Mucosa of rectum (tissue), 2 donors: ENCODE data around the gene INPP5D.
A peak's percentile ranks its signal among the peaks of the same experiment; 100 is the strongest.
"Not testable (repeated sequence)": the region's sequence is repeated elsewhere in the genome, so short reads cannot be mapped to it uniquely, and the experiment has no call there.

Experiments
- H3K27ac ChIP-seq, 2 donors: one replicate each; pipeline ENCODE4 v1.7.0; 2013; ENCODE audit warnings: inconsistent platforms in 2 of 2, low read depth in 2 of 2, low read length in 2 of 2
- H3K27me3 ChIP-seq, 2 donors: one replicate each; pipeline ENCODE4 v1.7.0; 2013; ENCODE audit warnings: low read length in 2 of 2; ENCODE audit not compliant: control insufficient read depth in 2 of 2, insufficient read depth in 2 of 2
- H3K36me3 ChIP-seq, 2 donors: one replicate each; pipeline ENCODE4 v1.7.0; 2013; ENCODE audit warnings: low read length in 2 of 2; ENCODE audit not compliant: control insufficient read depth in 2 of 2, insufficient read depth in 2 of 2
- H3K4me1 ChIP-seq, 2 donors: one replicate each; pipeline ENCODE4 v1.7.0; 2013; ENCODE audit warnings: low read length in 2 of 2, mild to moderate bottlenecking in 1 of 2; ENCODE audit not compliant: control insufficient read depth in 2 of 2, insufficient read depth in 2 of 2
- H3K4me3 ChIP-seq, 2 donors: one replicate each; pipeline ENCODE4 v1.7.0; 2013; ENCODE audit warnings: low read length in 2 of 2
- H3K9ac ChIP-seq, 2 donors: one replicate each; pipeline ENCODE4 v1.7.0; 2013; ENCODE audit warnings: low read length in 2 of 2, low read depth in 1 of 2, mild to moderate bottlenecking in 1 of 2
- H3K9me3 ChIP-seq, 2 donors: one replicate each; pipeline ENCODE4 v1.7.0; 2013; ENCODE audit warnings: low read length in 2 of 2; ENCODE audit not compliant: control insufficient read depth in 2 of 2
- donor health status: healthy.
- donor health status: Normal muscosa, but diverticular disease.

The INPP5D gene

DNA sequence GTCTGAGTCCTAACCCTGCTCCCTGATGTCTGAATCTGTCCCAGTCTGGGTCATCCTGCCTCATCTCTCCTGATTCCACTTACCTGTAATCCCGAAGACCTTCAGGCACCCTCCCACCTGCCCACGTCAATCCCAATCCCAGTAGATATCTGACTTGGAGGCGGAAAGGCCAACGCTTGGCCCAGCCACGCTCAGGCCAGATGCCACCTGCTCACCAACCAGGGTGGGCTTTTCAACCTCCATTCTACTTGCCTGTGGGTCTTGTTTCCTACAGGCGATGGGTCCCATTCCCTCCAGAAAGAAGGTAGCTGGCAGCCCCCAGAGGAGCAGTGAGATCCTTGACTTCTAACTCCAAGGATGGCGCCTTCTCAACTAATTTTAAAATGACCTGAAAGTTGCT is 59.7 kb downstream of the INPP5D start:
- no peak overlapping the region for H3K4me3 ChIP-seq
- no peaks in the 10 kb centered on the region for H3K9me3 ChIP-seq
- H3K27ac ChIP-seq, result no peak overlapping the region
- H3K4me1 ChIP-seq, result peaks cover 3 to 5% of the 10 kb centered on the region in 2 donors
- no peak overlapping the region for H3K9ac ChIP-seq
- H3K36me3 ChIP-seq, result peaks cover 0 to 6% of the 10 kb centered on the region in 2 donors
- H3K27me3 ChIP-seq, result no peaks in the 10 kb centered on the region

DNA sequence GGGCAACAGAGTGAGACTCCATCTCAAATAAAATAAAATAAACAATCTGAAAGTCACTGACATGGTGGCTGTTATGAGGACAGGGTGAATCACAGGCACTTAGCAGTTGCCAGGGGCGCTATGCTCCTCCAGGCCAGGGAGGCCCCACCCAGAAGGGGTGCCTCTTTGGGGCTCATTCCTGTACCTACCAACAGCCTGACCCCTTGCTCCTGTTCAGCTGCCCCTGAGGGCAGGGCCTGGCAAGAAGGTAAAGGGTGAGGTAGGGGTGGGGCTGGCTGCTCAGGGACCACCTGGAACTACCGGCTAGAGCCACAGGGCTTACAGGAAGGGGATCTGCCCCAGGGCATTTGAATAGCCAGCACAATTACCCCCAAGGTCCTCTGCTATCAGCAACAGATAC is 60.3 kb downstream of the INPP5D start:
- H3K27me3 ChIP-seq, result no peaks in the 10 kb centered on the region
- peaks cover 3 to 5% of the 10 kb centered on the region in 2 donors for H3K4me1 ChIP-seq
- H3K4me3 ChIP-seq, result no peak overlapping the region
- peaks cover 0 to 6% of the 10 kb centered on the region in 2 donors for H3K36me3 ChIP-seq
- H3K27ac ChIP-seq, result no peak overlapping the region
- H3K9ac ChIP-seq, result no peak overlapping the region
- H3K9me3 ChIP-seq, result no peaks in the 10 kb centered on the region

DNA sequence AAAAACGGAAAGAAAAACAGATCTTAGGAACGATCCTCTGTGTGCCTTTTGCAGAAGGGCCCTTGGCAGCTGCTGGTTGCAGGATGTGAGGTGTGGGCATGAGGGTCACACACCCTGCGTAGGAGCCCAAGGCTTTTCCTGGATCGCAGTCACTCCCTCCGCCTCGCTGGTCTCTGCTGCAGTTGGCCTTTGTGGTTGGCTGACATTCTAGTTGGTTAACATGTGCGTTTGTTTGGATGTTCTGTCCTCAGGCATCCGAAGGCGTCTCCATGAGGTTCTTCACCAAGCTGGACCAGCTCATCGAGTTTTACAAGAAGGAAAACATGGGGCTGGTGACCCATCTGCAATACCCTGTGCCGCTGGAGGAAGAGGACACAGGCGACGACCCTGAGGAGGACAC is 61.7 kb downstream of the INPP5D start:
- Histone ChIP-seq H3K9me3 (no peaks in the 10 kb centered on the region), H3K36me3 (peaks cover 0 to 9% of the 10 kb centered on the region in 2 donors), H3K4me3 (no peak overlapping the region), H3K9ac (no peak overlapping the region), H3K4me1 (peaks cover 3 to 5% of the 10 kb centered on the region in 2 donors), H3K27me3 (no peaks in the 10 kb centered on the region), H3K27ac (no peak overlapping the region)

DNA sequence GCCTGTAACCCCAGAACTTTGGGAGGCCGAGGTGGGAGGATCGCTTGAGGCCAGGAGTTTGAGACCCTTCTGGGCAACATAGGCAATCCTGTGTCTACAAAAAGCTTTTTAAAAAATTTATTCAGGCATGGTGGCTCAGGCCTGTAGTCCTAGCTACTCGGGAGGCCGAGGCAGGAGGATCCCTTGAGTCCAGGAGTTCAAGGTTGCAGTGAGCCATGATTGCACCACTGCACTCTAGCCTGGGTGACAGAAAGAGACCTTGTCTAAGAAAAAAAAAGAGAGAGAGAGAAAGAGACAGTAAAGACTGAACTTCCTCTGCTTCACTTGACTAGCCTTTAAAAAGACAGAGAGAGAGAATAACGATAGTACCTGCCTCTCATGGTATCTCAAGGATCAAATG is 62.4 kb downstream of the INPP5D start:
- Histone ChIP-seq H3K36me3 (peaks cover 0 to 9% of the 10 kb centered on the region in 2 donors), H3K27ac (no peak overlapping the region), H3K4me1 (peaks cover 0 to 2% of the 10 kb centered on the region in 2 donors), H3K4me3 (no peak overlapping the region), H3K27me3 (no peaks in the 10 kb centered on the region), H3K9me3 (no peaks in the 10 kb centered on the region), H3K9ac (no peak overlapping the region)

DNA sequence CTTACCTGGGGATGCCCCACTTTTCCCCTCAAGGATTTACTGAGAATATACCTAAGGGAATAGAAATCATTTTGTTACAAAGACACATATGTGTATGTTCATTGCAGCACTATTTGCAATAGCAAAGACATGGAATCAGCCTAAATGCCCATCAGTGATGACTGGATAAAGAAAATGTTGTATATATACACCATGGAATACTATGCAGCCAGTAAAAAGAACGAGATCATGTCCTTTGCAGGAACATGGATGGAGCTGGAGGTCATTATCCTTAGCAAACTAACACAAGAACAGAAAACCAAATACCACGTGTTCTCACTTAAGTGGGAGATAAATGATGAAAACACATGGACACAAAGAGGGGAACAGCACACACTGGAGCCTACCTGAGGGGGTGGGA is 63.4 kb downstream of the INPP5D start:
- not testable (repeated sequence) for H3K9ac ChIP-seq, H3K4me3 ChIP-seq, H3K9me3 ChIP-seq, H3K27ac ChIP-seq, H3K27me3 ChIP-seq, H3K4me1 ChIP-seq, H3K36me3 ChIP-seq

DNA sequence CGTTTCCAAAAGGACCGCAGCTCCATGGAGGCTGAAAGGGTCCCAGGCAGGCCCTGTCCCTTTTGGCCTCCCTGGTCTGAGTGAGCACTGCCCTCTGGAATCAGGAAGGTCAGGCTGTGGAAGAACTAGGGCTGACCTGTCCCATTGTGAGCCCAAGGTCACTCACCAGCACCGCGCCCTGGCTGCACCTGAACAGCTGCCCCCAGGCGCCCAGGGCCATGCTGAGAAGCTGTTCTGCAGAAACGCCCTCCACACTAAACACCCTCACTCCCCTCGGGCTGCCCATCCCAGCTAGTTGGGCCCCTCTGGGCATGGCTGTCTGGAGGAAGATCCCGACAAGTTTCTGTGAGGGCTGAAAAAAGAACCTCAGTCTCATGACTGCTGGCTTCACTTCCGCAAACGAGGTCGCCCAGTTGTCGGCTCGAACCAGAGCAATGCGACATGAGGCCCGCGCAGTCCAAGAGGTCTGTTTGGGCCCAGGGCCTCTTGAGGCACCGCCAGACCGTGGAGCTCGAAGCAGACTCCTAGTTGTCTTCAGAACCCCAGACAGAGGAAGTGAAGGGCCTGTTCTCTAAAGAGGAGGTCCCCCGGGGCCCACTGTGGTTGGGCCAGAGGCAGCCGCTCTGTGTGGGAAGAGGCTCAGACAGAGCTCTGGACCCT is 64.4 kb downstream of the INPP5D start:
- Histone ChIP-seq H3K4me1 (no peaks in the 10 kb centered on the region), H3K4me3 (no peak overlapping the region), H3K27ac (peak overlapping the region in 1 of 2 donors; percentile 23), H3K27me3 (no peaks in the 10 kb centered on the region), H3K9me3 (no peaks in the 10 kb centered on the region), H3K9ac (no peak overlapping the region), H3K36me3 (peaks cover 0 to 6% of the 10 kb centered on the region in 2 donors)

DNA sequence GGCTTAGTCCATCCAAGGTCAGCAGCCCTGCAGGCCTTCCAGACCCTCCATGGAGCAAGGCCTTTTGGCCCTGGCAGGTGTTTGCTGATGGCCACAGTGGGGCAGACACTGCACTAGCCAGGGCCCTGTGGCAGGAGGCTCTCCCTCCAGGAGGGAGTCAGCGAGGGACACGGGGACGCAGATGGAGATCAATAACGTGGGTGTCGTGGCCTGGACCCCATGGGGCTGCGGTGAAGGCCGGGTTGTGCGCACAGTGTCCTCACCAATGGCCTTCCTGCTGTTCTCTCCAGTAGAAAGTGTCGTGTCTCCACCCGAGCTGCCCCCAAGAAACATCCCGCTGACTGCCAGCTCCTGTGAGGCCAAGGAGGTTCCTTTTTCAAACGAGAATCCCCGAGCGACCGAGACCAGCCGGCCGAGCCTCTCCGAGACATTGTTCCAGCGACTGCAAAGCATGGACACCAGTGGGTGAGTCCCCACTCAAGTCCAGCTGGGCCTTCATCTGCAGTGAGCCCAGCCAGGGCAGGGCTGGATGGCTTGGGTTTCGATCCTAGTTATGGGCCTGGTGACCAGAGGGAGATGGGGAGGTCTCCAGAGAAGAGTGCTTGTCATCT is 65.4 kb downstream of the INPP5D start:
- Histone ChIP-seq H3K4me3 (no peak overlapping the region), H3K27me3 (no peaks in the 10 kb centered on the region), H3K36me3 (peaks cover 0 to 8% of the 10 kb centered on the region in 2 donors), H3K27ac (no peak overlapping the region), H3K4me1 (no peaks in the 10 kb centered on the region), H3K9me3 (no peaks in the 10 kb centered on the region), H3K9ac (no peak overlapping the region)

DNA sequence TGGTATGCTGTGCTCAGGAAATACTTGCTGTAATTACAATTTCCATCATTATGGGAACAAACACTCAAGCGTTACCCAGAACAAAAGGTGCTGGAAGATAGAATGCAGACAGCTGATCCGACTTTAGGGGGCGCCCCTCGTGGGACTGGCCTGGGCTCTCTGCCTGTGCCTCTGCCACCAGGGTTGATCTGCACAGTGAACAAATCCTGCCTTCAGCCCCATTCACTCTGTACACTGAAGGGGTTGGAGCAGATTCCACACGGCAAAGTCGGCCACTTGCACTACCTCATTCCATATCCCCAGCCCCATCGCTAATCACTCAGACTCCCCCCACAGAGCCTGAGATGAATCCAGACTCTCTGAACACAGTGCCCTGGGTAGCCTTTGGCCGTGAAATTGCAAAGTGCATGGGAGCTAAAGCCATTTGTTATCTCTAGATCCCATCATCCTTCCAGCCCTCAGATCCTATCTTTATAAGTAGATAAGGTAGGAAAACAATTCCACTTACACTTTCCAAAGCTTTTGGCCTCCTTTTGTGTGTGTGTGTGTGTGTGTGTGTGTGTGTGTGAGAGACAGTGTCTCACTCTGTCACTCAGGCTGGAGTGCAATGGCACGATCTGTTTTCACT is 69.3 kb downstream of the INPP5D start:
- no peak overlapping the region for H3K9ac ChIP-seq
- H3K4me1 ChIP-seq, result no peaks in the 10 kb centered on the region
- H3K27ac ChIP-seq, result no peak overlapping the region
- H3K4me3 ChIP-seq, result no peak overlapping the region
- H3K9me3 ChIP-seq, result no peaks in the 10 kb centered on the region
- peaks cover 0 to 19% of the 10 kb centered on the region in 2 donors for H3K36me3 ChIP-seq
- no peaks in the 10 kb centered on the region for H3K27me3 ChIP-seq

DNA sequence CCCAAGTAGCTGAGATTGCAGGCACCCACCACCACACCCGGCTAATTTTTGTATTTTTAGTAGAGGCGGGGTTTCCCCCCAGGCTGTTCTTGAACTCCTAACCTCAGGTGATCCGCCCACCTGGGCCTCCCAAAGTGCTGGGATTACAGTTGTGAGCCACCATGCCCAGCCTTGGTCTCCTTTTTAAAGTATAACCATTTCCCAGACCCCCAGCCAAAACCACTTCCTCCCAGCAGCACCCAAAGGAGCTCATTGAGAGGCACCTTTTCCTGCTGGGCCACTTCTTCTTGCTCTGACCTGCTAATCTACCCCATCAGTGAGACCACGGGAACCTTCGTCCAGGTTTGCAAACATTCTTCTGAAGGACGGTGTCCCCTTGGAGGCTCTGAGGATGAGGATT is 69.9 kb downstream of the INPP5D start:
- no peak overlapping the region for H3K27ac ChIP-seq
- peaks cover 0 to 19% of the 10 kb centered on the region in 2 donors for H3K36me3 ChIP-seq
- no peaks in the 10 kb centered on the region for H3K9me3 ChIP-seq

DNA sequence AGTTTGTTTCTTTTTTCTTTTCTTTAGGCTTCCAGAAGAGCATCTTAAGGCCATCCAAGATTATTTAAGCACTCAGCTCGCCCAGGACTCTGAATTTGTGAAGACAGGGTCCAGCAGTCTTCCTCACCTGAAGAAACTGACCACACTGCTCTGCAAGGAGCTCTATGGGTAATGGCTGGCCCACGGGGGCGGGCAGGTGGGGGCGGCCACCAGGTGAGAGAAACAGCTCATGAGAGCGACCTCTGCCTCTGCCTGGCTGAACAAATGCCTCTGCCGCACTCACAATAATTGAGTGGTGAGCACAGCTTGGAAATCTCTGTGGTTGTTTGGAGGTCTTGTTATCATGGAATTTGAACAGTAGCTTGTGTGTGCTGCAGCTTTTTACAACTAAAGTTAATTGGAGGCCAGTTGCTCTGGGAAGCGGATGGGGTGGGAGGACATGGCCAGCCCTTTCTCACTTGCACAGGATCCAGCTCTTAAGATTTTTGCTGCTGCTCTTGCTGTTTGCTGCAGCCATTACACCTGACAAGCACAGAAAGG is 70.4 kb downstream of the INPP5D start:
- H3K9me3 ChIP-seq, result no peaks in the 10 kb centered on the region
- H3K4me3 ChIP-seq, result no peak overlapping the region
- H3K4me1 ChIP-seq, result no peaks in the 10 kb centered on the region
- H3K9ac ChIP-seq, result no peak overlapping the region
- H3K36me3 ChIP-seq, result peaks cover 0 to 19% of the 10 kb centered on the region in 2 donors
- no peak overlapping the region for H3K27ac ChIP-seq
- H3K27me3 ChIP-seq, result no peaks in the 10 kb centered on the region

More for the DNA sequence above, 69.9 kb downstream of the INPP5D start:
- H3K9ac ChIP-seq, result no peak overlapping the region
- H3K4me3 ChIP-seq, result no peak overlapping the region
- H3K27me3 ChIP-seq, result no peaks in the 10 kb centered on the region
- H3K4me1 ChIP-seq, result no peaks in the 10 kb centered on the region
